Kidney glomerular epithelial cell (primary cell): ENCODE data around the gene TDRD12.

Experiments
- DNase-seq: peaks from one replicate; lab custom pipeline; 2025; lab: John Stamatoyannopoulos, UW

Gene TDRD12

DNA sequence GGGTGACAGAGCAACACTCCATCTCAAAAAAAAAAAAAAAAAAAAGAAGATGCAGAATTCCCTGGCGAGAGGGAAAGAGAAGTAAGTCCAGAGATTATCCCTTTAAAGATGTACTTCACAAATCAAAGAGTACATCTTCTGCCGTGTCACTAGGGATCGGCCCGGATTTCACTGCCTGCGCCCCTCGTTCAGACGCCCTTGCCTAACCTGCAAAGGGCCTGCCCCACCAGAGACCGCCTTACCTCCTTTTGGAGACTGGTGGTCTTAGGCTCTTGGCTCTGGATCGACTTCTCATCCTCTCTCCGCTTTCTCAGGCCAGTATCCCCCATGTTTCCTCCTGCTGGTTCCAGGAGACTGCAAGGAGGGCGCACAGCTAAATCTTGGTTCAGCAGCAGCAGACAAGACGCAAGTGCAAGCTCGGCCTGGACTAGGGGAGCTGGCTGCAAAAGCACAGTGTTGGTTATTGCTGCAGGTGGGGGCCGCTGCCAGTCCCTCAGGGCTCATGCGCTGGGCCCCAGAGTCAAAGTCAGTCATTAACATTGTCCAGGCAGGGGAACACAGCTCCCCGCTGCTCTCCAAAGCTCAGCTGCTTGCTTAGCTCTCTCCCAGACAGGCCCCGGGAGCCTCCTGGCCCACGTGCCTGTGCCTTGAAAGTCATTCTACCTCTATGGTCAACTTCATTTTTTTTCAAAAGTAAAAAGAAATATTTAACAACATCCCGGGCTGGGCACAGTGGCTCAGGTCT, 148.8 kb downstream of the TDRD12 start:
- no peak for DNase-seq

DNA sequence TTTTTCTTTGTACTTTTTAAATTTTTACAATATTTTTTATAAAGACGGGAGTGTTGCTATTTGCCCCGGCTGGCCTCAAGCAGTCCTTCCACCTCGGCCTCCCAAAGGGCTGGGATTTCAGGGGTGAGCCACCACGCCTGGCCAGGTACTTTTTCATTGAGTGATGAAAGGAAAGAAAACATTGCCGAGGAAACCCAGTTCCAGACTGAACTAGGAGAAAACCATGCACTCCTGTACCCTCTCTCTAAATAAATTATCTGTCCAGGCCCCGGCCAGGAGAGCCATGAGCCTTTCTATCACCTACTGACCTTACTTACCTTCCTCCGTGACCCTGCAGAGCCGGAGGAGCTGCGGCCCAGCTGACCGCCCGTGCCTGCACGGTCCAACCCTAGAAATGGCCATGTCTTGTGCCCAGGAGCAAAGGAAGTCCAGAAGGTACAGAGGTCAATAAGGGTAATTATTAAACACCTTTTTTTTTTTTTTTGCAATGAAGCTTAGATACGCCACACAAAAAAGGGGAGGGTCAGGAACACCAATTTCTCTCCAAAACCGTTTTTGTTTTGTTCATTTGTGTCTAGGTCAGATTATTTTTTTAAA, 149.9 kb downstream of the TDRD12 start, which contains the start of gene SLC7A9:
Gene SLC7A9 (minus strand): TSS at position 399 of the 597 bp plus-strand sequence. CDS start 1,233 bp downstream, outside the sequence.
- DNase-seq: no peak

DNA sequence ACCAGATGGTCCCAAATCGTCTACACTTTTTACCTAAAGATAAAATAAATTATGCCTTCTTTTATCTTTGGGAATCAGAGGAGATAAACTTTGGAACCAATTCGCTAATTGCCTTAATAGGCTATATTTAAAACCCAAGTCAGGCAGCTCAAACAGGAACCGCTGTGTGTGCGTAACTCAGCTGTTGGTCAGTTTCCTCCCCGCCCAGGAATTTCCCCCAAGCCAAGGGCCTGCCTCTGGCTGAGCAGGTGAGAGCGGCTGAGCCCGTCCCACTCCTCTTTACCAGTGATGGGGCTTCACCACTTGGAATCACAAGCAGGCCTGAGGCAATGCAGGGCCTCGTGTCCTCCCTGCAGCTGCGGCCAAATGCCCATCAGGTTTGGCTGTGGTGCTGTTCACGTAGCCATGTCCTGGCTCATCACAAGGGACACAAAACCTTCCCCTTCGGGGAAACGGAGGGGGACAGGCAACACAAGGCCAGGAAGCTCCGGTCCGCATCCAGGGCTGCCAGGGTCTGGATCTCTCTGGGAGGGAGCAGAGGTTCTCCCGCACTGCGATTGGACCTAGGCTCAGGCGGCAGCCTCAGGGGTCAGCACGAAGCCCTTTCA, 150.5 kb downstream of the TDRD12 start:
- DNase-seq: no peak

GRCh38 chr19:32870981-32871451, 151.4 kb downstream of the TDRD12 start:
- DNase-seq: no peak

DNA sequence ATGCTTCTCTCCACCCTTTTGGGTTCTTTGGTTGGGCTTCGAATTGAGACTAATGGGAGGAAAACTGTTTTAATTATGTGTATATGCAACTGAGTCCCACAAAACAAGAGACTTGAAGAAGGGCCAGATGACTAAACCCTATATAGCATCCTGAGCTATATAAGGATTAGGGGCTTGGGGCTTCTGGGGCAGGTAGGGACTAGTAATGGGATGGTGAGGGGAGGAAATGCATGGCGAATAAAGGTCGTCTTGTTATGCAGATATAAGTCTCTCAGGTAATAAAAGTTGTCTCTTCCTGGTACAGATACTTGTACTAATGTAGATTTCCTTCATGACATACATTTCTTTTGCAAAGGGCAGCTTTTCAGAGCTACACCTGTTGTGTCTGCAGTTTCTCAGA, 152.8 kb downstream of the TDRD12 start:
- no peak for DNase-seq

- no peak for DNase-seq
Observed at GRCh38 chr19:32873247-32873959, 153.8 kb downstream of the TDRD12 start.

DNA sequence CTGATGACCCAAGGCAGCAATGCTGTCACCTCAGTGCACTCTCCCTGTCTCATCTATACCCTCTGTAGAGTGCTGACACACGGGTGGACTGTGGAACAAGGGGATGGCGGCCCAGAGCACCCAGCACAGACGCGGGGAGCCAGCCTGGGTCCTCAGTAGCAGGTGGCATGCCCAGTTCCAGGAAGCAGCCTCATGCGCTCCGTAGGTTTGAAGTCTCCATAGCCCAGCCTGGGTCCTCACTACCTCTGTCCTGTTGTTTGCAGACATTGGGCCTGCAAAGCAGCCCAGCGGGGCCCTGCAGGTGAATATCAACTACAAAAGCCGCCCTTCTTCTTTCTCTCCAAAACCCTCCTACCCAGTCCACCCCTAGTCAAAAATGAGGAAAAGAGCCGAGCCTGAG, 155.0 kb downstream of the TDRD12 start:
- no peak for DNase-seq

- no peak for DNase-seq
Observed at GRCh38 chr19:32875428-32875827, 155.9 kb downstream of the TDRD12 start.

DNA sequence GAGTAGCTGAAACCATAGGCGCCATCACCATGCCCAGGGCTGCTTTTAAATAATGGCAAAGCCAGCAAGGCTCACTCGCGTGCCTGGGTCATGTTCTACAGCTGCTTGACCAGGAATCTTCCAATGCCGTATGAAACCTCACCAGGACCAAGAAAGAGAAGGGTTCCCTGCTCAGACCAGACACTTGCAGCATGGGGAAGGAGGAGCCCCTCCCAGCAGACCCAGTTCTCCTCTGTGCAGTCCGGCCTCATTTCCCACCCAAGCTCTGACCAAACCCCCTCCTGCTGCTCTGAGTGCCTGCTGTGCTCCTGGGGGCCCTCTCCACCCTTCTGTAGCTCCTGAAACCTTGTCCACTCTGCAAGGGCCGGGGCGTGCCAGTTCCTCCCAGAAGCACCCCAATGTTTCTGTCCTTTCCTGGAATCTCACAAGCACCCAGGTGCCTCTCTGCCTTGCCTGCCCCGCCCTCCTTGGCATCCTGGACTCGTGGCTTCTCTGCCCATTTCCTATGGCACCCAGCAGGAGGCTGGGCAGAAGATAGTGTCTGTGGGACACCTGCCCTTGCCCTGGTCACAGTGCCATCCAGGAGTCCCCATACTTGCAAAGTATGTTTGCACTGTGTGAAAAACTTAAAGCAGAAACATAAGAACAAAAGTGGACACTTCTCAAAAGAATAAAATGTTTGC, 156.8 kb downstream of the TDRD12 start:
- DNase-seq: no peak

GRCh38 chr19:32876919-32877285, 157.3 kb downstream of the TDRD12 start:
- no peak for DNase-seq
